ENCODE measurements around the gene RASSF7.

The RASSF7 gene

DNA sequence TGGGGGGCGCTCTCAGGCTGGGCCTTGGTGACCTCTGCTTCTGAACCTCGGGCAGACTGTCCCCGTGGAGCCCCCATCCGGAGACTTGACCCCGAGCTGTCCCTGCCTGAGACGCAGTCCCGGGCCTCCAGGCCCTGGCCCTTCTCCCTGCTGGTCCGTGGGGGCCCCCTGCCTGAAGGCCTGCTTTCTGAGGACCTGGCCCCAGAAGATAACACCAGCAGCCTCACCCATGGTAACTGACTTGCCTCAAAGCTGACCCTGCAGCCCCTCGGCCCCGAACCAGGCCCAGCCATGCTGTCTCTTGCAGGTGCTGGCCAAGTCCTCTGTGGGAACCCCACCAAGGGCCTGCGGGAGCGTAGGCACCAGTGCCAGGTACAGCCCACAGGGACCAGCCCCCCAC lies 9.2 kb upstream of the RASSF7 start:
- DNase-seq, result no peak

DNA sequence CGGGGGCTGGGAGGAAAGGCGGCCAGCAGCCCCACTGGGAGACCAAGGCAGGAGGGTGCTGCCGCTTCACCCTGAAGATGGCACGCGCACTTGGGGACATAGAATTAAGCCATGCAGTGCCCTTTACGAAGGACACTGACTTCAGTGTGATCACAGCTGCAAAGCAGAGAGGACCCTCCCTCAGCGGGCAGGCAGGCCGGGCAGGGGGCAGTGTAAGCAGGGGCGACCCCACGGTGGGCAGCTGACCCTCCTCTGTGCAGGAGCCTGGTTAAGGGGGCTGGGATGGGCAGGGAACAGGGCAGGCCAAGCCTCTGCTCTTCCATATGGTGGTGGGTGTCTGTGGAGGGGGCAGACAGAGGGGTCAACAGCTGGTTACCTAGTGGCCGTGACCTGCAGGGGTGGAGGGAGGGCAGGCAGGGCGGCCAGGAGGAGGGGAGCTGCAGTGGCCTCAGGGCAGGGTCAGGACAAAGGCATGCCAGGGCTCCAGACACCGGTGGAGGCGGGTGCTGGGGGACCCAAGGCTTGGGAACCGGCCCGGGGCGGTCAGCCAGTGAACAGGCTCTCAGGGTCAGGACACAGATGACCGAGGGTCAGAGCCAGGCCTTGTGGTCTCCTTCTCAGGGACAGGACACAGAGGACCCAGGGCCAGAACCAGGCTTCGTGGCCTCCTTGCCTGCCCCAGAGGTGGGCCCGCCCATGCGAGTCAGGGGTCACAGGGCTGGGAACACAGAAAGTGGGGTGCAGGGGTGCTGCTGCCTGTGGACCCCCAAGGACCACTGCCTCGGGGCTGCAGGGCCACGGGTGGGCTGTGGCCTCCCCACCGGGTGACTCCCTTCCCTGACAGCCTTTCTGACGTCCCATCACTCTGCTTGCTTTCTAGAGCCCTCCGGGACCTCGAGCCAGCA lies 7.4 kb upstream of the RASSF7 start:
- DNase-seq, result no peak

DNA sequence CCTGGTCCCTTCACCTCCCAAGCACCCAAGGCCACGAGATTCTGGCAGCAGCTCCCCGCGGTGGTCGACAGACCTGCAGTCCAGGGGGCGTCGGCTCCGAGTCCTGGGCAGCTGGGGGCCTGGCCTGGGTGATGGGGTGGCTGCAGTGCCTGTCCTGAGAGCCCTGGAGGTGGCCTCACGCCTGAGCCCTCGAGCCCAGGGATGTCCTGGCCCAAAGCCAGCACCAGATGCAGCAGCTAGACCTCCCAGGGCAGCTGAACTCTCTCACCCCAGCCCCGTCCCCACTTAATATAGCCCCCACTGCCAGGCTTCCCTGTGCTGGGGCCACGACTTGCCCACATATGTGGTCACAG lies 6.8 kb upstream of the RASSF7 start:
- DNase-seq, result peak; percentile 39

DNA sequence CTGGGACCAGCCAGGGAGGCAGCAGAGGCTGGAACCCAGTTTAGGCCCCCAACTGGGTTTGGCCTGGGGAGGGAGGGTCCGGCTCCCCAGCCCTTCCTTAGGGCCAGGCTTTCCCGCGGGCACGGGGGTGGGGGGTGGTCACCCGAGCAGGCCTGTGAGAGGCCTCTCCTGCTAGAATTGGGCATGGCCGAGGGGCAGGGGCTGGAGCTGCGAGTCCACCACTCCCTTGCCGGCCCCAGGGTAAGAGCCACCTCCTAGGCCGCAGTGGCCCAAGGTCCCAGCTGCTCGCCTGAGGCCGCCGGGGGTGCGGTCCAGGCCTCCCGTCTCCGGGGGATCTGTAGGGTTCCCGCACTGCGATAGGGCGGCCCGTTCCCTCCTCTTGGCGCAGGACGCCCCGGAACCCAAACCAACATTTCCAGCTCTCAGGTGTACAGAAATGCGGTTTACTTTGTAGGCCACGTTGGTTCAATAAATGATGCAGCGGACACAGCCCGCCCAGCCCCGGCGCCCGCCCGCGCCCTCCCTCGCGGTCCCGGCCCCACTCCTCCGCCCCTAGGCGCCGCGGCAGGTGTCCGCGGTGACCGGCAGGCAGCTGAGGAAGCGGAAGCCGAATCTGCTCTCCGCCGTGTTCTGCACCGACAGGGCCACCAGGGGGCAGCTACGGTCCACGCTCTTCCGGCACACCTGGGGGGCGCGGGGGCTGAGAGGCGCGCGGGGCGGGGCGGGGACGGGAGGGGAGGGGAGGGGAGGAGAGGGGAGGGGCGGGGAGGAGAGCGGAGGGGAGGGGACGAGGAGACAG lies 6.1 kb upstream of the RASSF7 start:
- peak; percentile 96 for DNase-seq

DNA sequence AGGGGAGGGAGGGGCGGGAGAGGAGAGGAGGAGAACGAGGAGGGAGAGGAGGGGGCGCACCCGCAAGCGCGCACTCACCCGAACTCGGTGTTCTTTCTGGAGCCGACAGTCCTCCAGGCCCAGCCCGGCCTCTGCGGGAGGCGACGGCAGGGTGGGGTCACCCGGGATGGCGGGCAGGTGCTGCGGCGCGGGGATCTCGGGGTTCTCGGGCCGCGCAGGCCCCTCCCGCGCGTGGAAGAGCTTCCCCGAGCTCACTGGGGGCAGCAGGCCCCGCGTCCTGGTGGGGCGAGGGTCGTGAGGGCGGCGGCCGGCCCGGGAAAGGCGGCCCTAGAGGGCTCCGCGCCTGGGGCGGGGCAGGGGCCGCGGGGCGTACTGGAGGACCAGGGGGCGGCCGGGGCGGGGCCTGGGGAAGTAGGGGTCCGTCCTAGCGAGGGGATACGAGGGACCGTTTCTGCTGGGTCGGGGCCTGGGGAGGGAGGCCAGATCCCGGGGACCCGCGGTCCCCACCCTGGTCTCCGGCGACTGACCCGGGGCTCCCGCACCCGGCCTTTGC lies 5.5 kb upstream of the RASSF7 start:
- DNase-seq, result no peak

DNA sequence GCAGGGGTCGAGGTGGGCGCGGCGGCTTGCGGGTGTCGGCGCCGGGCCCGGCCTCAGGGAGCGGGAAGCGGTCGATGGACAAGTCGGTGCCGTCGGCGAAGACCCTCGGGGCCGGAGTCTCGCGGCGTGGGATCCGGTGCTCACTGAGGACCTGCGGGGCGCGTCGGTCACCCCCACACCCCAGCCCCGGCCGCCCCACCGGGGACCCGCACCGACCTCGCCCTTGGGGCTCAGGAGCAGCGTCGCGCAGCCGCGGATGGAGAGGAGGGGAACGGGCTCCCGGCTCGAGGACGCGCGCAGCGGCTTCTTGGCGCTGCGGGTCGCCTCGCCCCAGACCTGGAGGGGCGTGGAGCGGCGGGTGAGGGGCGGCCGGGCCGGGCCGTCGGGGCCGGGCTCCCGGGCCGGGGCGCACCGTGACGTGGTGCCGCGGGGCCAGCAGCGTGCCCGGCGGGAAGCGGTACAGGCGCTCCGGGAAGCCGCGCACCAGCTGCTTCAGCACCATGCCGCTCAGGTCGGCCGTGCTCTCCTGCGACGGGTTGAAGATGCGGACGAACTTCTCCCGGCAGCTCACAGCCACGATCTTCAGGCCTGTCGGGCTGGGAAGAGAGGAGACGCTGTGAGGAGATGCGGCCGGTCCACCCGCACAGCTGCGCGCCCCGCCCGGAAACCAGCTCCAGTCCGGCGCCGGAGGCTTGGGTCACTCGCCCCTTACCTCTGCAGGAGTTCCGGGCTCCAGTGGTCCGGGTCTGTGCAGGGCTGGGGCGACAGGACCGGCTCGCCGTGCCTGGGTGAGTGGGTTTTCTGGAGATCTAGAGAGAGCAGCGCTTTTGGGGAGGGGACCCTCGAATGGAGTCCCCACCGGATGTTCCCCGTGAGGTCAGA lies 4.7 kb upstream of the RASSF7 start:
- peak; percentile 64 for DNase-seq

DNA sequence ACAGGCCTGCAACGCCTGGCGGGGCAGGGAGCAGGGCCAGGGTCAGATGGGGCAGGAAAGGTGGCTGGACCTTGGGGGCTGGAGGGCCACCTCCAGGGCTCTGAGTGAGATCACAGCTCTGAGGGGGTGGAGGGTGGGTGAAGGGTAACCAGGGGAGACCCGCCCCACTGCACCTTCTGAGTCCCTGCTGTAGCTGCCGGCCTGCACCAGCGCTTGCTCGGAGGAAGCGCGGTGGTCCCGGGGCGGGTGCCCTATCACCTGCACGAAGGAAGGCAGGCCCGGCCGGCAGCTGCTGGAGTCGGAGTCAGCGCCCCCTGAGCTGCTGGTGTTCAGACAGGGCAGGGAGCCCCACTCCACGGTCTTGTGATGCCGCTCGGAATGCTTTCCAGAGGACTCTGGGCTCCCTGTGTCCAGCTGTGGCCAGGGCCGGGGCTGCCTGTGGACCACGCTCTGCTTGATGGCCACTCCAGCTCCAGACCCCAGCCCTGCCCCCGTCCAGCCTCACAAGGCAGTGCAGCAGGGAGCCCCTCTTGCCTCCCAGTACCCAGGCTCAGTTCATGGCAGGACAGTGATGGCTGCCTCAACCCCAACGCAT lies 4.0 kb upstream of the RASSF7 start:
- no peak for DNase-seq

DNA sequence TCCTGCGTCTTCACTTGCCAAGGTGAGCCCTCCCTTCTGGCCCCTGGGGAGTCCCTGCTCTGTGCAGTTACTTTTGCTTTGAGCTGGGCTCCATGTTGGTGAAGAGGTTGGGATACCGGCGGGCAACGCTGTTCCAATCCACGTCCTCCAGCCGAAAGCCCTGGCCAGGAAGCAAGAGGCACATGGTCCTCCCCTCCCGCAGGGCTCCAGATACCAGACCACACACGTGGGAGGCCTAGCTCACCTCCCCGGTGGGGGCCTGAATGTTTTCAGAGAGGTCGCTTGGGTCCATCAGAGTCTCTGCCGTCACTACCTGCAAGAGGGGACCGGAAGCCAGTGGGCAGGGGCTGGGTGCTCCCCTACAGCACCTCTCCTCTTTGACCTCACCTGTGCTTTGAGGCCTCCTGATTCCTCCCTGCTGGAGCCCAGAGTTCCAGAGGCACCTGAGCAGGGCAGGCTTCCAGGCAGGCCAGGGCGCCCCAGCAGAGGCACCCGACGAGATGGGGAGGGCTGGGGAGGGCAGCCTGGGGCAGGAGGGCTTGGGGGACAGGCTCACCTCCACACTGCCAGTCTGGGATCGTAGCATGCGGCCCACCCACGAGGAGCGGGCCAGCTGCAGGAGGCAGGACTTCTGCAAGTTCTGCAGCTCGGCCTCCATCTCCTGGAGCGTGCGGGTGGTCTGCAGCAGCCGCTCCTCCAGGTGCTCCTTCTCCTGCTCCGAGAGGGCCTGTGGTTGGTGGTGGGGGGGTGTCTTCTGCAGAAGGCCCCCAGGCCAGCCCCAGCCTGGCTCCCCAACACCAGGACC lies 3.2 kb upstream of the RASSF7 start:
- DNase-seq, result no peak

DNA sequence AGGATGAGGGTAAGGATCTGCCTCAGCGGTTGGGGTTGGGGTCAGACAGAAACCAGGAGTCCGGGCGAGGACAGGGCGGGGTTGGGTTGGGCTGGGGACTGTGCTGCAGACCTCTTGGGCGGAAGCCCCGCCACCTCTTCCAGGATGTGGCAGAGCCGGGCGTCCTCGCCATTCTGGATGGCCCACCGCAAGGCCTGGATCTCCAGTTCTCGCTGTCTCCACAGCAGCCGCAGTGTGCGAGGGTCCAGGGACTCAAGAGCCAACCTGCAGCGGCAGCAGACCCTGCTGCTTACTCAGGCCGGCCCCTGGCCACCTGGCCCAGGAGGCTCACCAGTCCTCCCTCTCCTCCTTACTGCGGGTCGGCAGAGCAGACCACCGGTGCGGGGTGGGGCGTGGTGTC lies 2.3 kb upstream of the RASSF7 start:
- DNase-seq, result no peak

DNA sequence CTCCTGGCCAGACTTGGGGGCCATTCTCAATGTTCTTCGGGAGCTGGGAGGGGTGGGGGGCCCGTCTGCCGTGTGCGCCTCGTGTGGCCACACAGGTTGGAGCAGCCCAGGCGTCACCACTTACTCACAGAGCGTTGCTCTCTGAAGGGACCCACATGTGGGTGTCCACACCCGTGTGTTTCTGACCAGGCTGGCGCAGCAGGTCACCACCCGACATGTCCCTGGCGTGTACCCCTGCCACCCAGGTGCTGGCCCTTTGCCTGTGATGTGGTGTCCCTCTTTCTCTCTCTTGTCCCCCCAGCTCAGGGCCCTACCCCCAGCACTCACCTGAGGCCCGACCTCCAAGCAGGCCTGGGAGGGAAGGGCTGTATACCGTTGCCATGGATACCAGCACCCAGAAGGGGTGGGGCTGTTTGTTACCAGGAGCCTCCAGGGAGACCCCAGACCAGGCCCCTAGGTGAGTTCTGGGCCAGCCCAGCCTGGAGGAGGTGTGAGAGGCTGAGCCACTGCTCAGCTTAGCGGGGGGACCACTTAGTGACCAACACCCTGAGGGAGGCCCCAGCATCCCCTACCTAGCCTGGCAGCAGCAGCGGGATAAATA lies 1.6 kb upstream of the RASSF7 start:
- peak; percentile 25 for DNase-seq

DNA sequence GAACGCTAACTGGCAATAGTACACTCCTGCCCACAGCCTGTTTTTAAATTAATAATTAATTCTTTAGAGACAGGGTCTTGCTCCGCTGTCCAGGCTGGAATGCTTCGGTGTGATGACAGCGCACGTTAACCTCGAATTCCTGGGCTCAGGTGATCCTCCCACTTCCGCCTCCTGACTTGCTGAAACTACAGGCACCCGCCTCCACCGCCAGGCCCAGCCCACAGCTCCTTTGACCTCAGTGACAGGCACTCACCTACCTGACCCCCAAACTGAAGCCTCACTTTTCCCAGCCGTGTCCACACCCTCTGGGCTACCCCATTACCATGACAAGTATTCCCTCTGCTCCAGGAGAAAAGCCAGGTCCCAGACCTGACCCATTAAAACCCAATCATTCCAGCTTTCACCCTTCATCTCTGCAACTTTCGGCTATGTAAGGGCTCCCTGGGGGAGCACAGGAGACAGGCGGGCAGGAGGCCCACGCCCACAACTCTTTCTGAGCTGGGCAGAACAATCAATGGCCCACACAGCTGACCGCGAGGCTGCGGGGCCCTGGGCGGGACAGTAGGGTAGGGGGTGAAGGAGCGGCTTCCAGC lies 962 bp upstream of the RASSF7 start:
- DNase-seq, result no peak

DNA sequence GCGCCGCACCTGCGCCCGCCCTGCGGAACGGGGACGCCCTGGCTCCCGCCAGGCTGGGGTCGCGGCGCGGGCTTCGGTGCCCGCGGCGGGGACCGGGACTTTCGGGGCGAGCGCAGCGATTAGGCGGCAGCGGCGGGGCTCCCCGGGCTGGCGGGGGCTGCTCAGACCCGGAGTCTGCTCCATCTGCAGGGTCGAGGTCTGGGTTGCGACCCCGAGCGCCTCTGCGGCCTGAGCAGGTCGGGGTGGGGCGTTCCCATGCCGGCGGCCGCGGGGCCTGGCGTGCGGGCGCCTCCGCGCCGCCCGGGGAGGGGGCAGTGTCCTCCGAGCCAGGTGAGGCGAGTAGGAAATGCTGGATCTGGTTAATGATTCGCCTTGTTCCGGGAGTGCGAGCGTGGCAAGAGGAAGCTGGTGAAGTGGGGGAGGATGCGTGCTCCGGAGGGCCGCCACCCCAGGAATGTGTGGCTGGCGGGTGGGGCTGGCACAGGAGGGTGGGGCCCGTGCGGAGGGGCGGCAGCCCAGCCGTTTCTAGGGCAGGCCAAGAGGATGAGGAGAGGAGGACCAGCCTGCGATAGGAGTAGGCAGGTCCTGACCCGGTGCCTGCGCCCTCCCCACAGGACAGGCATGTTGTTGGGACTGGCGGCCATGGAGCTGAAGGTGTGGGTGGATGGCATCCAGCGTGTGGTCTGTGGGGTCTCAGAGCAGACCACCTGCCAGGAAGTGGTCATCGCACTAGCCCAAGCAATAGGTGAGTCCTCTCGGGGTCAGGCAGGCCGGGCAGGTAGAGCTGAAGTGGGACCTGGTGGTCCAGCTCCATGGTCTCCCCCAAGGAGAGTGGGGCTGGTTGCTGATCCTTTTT lies 606 bp downstream of the RASSF7 start:
- peak; percentile 59 for DNase-seq

DNA sequence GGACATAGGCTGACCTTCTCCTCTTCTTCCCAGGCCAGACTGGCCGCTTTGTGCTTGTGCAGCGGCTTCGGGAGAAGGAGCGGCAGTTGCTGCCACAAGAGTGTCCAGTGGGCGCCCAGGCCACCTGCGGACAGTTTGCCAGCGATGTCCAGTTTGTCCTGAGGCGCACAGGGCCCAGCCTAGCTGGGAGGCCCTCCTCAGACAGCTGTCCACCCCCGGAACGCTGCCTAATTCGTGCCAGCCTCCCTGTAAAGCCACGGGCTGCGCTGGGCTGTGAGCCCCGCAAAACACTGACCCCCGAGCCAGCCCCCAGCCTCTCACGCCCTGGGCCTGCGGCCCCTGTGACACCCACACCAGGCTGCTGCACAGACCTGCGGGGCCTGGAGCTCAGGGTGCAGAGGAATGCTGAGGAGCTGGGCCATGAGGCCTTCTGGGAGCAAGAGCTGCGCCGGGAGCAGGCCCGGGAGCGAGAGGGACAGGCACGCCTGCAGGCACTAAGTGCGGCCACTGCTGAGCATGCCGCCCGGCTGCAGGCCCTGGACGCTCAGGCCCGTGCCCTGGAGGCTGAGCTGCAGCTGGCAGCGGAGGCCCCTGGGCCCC lies 1.4 kb downstream of the RASSF7 start:
- DNase-seq, result no peak

DNA sequence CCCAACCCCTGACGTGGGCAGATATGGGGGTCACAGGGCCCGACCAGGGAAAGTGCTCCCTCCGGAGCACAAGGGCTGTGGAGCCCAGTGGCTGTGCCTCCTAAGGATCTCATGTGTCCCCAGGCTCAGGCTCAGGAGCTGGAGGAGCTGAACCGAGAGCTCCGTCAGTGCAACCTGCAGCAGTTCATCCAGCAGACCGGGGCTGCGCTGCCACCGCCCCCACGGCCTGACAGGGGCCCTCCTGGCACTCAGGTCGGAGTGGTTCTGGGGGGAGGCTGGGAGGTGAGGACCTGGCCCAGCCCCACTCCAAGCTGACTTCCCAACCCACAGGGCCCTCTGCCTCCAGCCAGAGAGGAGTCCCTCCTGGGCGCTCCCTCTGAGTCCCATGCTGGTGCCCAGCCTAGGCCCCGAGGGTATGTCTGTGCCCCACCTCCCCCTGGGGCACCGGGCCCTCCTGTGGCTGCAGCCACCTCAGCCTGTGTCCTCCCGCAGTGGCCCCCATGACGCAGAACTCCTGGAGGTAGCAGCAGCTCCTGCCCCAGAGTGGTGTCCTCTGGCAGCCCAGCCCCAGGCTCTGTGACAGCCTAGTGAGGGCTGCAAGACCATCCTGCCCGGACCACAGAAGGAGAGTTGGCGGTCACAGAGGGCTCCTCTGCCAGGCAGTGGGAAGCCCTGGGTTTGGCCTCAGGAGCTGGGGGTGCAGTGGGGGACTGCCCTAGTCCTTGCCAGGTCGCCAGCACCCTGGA lies 2.5 kb downstream of the RASSF7 start:
- DNase-seq, result no peak

DNA sequence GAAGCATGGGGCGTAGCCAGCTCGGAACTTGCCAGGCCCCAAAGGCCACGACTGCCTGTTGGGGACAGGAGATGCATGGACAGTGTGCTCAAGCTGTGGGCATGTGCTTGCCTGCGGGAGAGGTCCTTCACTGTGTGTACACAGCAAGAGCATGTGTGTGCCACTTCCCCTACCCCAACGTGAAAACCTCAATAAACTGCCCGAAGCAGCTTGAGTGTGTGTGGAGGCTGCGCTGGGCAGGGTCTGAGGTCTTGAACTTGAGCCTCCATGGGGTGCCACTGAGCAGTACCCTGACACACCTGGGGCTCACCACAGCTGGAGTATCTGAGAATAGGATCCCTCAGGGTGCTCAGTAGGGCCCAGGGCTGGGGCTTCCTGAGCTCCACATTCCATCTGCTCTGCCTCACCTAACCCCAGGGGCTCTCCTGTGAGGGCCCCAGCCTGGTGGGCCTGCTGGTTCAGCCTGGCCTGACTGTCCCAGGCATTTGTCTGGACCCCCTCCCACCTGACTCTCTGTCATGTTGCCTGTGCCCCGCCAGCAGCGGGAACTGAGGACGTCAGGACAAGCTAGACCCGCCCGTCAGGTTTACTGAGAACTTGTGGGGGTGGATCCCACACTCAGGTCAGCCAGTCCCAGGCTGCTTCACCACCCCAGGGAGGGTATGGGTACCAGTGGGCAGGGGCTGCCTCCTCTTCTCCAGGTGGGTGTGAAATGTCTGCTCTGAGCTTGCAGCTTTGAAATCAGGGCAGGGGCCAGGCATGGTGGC lies 3.2 kb downstream of the RASSF7 start:
- DNase-seq, result no peak

DNA sequence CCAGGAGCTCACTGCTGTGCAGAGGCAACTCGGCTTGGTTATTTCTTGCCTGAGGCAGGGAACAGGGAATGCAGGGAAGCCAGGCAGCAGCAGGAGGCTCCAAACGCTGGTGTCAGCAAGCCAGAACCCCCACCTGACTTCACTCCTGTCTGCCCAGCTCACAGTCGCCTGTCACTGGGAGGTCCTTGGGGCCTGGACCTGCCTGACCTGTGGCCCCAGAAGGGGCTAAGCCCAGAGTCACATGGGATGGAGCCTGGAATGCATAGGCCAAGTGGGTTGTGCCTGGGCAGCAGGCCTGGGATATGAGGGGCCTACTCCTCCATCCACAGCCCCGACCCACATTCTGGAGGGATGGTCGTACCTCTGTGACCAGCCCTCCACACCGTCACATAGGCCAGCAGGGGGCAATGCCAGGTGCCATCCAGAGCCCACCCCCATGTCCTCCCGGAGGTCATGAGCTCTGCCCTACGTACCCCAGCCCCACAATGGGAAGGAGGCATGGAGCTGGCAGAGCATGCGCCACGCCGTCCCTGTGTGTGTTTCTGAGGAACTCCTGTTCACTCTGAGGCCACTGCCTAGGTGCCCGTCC lies 5.2 kb downstream of the RASSF7 start:
- peak; percentile 47 for DNase-seq

DNA sequence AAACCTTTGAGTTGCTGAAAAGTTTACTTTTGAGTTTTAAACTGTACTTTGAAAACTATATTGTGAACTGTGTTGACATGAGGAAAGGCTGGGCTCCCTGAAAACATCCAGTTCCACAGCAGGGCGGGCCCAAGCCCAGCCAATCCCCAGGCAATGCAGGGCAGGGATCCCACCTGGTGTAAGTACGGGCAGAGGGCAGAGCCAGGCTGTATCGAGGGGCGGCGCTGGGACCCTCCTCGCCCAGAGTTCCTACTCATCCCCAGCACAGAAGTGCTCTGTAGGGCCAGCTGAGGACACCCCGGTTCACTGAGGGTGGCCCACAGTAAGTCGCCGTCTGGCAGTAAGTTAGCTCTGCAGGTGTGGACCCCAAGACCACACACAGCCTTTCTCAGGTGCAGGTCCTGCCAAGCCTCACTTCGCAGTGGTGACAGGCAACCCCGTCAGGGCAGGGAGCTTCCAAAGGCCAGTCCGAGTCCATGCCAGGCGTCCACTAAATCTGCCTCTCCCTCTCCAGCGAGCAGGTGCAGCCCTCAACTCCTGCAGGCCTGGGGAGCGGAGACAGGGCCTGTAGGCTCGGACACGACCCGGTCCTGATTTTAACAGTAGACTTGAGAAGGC lies 6.3 kb downstream of the RASSF7 start:
- DNase-seq, result no peak
